Measurements from ENCODE around the gene GMIP.

The GMIP gene

GRCh38 chr19:19659646-19660245 is 16.3 kb upstream of the GMIP start:
- no peak for DNase-seq

GRCh38 chr19:19657397-19657783 is 13.9 kb upstream of the GMIP start:
- DNase-seq, result no peak

- no peak for DNase-seq
Observed at GRCh38 chr19:19656451-19657396, 13.3 kb upstream of the GMIP start.

- DNase-seq, result no peak
Observed at GRCh38 chr19:19655641-19656343, 12.3 kb upstream of the GMIP start.

- no peak for DNase-seq
Observed at GRCh38 chr19:19655051-19655594, 11.7 kb upstream of the GMIP start.

- DNase-seq, result no peak
Observed at GRCh38 chr19:19654441-19654840, 11.0 kb upstream of the GMIP start.

GRCh38 chr19:19653597-19654147 is 10.2 kb upstream of the GMIP start:
- no peak for DNase-seq

GRCh38 chr19:19652482-19653295 is 9.2 kb upstream of the GMIP start:
- no peak for DNase-seq

GRCh38 chr19:19651076-19651475 is 7.6 kb upstream of the GMIP start:
- no peak for DNase-seq

GRCh38 chr19:19650331-19650730 is 6.9 kb upstream of the GMIP start:
- DNase-seq, result no peak

- DNase-seq, result no peak
Observed at GRCh38 chr19:19649580-19649995, 6.1 kb upstream of the GMIP start.

GRCh38 chr19:19649155-19649554 is 5.7 kb upstream of the GMIP start:
- DNase-seq, result no peak

- DNase-seq, result no peak
Observed at GRCh38 chr19:19647037-19647835, 3.8 kb upstream of the GMIP start.

- DNase-seq, result no peak
Observed at GRCh38 chr19:19645233-19645870, 1.9 kb upstream of the GMIP start.

- no peak for DNase-seq
Observed at GRCh38 chr19:19644054-19644388, 564 bp upstream of the GMIP start.

- DNase-seq, result peak; percentile 50
Observed at GRCh38 chr19:19642506-19643157, 825 bp downstream of the GMIP start.

GRCh38 chr19:19637523-19638251 is 5.8 kb downstream of the GMIP start:
- DNase-seq, result no peak

- DNase-seq, result no peak
Observed at GRCh38 chr19:19637186-19637522, 6.3 kb downstream of the GMIP start.

- DNase-seq, result no peak
Observed at GRCh38 chr19:19636573-19637185, 6.8 kb downstream of the GMIP start.
